Upper lobe of right lung (tissue), 1 donor: ENCODE data around the gene HSPA8. TPM values are rescaled to one million over a fixed set of nuclear protein-coding genes. Genes with fewer than 3 reads are reported as not detected.

Experiments
- ATAC-seq: fragments of 200-7000 bp; cut with Tn5 transposase; one replicate; pipeline ENCODE4 v1.9.1; 2020; ENCODE audit warnings: mild to moderate bottlenecking, moderate library complexity
- DNase-seq: peaks from one replicate; pipeline ENCODE4 v3.0.0-alpha.2; 2020
- H3K27ac ChIP-seq: fragments of 200-600 bp; one replicate; pipeline ENCODE4 v1.8.0; 2022
- H3K27me3 ChIP-seq: fragments of 200-600 bp; one replicate; pipeline ENCODE4 v1.8.0; 2022; ENCODE audit warnings: mild to moderate bottlenecking
- H3K36me3 ChIP-seq: fragments of 200-600 bp; one replicate; pipeline ENCODE4 v1.8.0; 2022
- H3K4me1 ChIP-seq: fragments of 200-600 bp; one replicate; pipeline ENCODE4 v1.8.0; 2022
- H3K4me3 ChIP-seq: fragments of 200-600 bp; one replicate; pipeline ENCODE4 v1.8.0; 2022; ENCODE audit warnings: mild to moderate bottlenecking
- H3K9me3 ChIP-seq: fragments of 200-600 bp; one replicate; pipeline ENCODE4 v1.8.0; 2022
- intact Hi-C: fragments of 100-400 bp; cut with DNase I; formaldehyde crosslinking; loops from one replicate; pipeline ENCODE4 v1.11.0; 2022
- total RNA-seq: library from RNA; stranded (reverse); fragmentation: NEBNext Ultra II Directional; extraction: Animal tissue kit (Norgen Biotek cat#: 25700); gene quantifications from one replicate; pipeline ENCODE4 v1.2.1, GENCODE V29; 2021
- TF ChIP-seq, protein P1 (sequence below): fragments of 200-600 bp; IDR thresholded peaks from one replicate; pipeline ENCODE4 v1.8.0; 2022; ENCODE audit warnings: antibody characterized with exemption
- donor health status: DM: no; HTN: yes; CAD: no; lungs with severe emphysema.

Gene HSPA8
- total RNA-seq, 1 donor from 2014 or later = 840 TPM

DNA sequence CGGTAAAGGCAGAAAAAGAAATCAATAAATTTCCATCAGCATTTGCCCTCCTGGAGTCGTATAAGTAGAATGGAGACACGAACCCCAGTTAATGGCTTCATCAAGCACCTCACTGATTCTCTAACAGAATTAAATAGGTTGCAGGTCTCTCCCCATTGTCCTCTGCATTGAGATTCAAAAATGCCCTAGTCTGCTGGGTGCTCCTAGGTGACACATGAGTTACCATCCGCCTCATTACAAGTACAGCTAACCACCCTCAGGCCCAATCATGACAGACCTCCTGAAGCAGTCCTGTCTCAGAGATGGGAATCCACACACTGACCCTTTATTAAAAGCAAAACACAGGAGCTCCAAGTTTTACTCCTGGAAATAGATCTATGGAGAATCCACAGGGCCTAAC lies 31.4 kb downstream of the HSPA8 start:
- Histone ChIP-seq H3K4me3 (no peak overlapping the region), H3K27ac (no peak overlapping the region), H3K27me3 (no peaks in the 10 kb centered on the region), H3K4me1 (no peaks in the 10 kb centered on the region), H3K9me3 (no peaks in the 10 kb centered on the region), H3K36me3 (no peaks in the 10 kb centered on the region)
- intact Hi-C loops = no loop called here
- DNase-seq (no peak), ATAC-seq (no peak)
- TF ChIP-seq, protein P1, sequence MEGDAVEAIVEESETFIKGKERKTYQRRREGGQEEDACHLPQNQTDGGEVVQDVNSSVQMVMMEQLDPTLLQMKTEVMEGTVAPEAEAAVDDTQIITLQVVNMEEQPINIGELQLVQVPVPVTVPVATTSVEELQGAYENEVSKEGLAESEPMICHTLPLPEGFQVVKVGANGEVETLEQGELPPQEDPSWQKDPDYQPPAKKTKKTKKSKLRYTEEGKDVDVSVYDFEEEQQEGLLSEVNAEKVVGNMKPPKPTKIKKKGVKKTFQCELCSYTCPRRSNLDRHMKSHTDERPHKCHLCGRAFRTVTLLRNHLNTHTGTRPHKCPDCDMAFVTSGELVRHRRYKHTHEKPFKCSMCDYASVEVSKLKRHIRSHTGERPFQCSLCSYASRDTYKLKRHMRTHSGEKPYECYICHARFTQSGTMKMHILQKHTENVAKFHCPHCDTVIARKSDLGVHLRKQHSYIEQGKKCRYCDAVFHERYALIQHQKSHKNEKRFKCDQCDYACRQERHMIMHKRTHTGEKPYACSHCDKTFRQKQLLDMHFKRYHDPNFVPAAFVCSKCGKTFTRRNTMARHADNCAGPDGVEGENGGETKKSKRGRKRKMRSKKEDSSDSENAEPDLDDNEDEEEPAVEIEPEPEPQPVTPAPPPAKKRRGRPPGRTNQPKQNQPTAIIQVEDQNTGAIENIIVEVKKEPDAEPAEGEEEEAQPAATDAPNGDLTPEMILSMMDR = no peak

DNA sequence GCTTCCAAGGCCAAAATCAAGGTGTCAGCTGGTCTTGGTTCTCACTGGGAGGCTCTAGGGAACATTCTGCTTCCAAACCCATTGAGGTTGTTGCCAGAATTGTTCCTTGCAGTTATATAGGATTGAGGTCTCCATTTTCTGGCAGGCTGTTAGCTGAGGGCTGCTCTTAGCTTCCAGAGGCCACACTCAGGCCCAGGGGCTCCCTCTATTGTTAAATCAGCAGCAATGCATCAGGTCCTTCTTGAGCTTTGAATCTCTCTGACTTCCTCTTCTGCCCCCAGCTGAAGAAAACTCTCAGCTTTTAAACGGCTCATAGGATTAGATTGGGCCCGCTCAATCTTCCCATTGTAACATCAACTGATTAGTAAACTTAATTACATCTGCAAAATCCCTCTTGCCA lies 41.0 kb downstream of the HSPA8 start:
- TF ChIP-seq, protein P1 = peak; percentile 64
- H3K4me1 ChIP-seq = peaks cover 9% of the 10 kb centered on the region
- DNase-seq = peak; percentile 65
- H3K27ac ChIP-seq = no peak overlapping the region
- peak; percentile 92 for ATAC-seq
- H3K27me3 ChIP-seq = peaks cover 3% of the 10 kb centered on the region
- intact Hi-C loops = loop anchor here (10.0 kb wide), 1 partner anchor 156 kb away; no protein-coding TSS in a partner anchor
- H3K4me3 ChIP-seq = no peak overlapping the region
- no peaks in the 10 kb centered on the region for H3K9me3 ChIP-seq
- H3K36me3 ChIP-seq = no peaks in the 10 kb centered on the region

DNA sequence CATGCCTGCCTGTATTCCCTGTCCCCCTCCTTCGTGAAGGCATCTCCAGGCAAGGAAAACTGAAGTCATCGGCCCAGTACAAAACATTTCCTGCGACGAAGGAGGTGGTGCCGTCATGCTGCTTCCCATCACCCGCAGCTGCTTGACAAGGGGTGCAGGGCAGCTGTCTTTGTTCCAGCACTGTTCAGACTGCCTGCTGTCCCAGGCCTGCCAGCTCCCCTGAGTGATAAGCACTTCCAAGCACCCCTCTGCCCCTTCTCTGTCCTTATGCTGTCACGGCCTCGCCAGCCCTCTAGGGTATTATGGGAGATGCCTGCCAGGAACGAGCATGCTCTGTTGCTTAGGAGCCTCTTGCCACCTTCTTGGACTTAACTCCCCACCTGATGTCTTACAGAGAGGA lies 43.2 kb downstream of the HSPA8 start:
- Histone ChIP-seq H3K27me3 (peaks cover 3% of the 10 kb centered on the region), H3K27ac (no peak overlapping the region), H3K4me1 (peaks cover 9% of the 10 kb centered on the region), H3K36me3 (no peaks in the 10 kb centered on the region), H3K9me3 (no peaks in the 10 kb centered on the region), H3K4me3 (no peak overlapping the region)
- intact Hi-C loops = no loop called here
- TF ChIP-seq, protein P1 = no peak
- ATAC-seq = no peak
- no peak for DNase-seq

DNA sequence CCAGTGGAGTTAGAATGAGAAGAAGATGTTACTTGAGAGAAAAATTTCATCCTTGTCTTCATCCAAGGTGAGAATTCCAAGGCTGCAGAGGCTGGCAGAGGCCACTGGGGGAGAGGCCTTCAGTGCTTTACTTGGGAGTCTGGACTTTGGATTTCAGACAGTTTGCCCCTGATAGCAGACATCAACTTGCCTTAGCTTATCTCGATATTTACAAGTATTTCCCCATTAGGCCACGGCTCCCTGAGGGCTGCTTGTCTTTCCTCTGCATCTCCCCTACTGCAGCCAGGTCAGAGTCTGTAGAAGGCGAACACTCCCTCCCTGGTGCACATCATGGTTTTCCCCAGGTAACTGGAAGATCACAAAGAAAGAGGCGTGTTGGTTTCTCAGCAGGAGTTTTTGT lies 50.4 kb downstream of the HSPA8 start:
- H3K36me3 ChIP-seq = no peaks in the 10 kb centered on the region
- TF ChIP-seq, protein P1 = no peak
- H3K9me3 ChIP-seq = no peaks in the 10 kb centered on the region
- H3K4me1 ChIP-seq = no peaks in the 10 kb centered on the region
- no peaks in the 10 kb centered on the region for H3K27me3 ChIP-seq
- DNase-seq (no peak), ATAC-seq (no peak)
- no peak overlapping the region for H3K27ac ChIP-seq
- intact Hi-C loops = no loop called here
- no peak overlapping the region for H3K4me3 ChIP-seq

Other genes starting within 250 kb of the HSPA8 start
- gene CRTAM, start 223.6 kb downstream of the HSPA8 start, total RNA-seq = 8.5 TPM
- 8.9 TPM for gene JHY, start 179.4 kb downstream of the HSPA8 start, total RNA-seq
- not detected for gene BSX, start 80.3 kb downstream of the HSPA8 start, total RNA-seq
- 17.6 TPM for gene CLMP, start 133.1 kb upstream of the HSPA8 start, total RNA-seq